Femur (tissue), 1 donor: ENCODE data around the gene MRPS35.
"Not testable (repeated sequence)": the region's sequence is repeated elsewhere in the genome, so short reads cannot be mapped to it uniquely, and the experiment has no call there.

ENCODE experiments used
- DNase-seq: peaks from one replicate; pipeline ENCODE4 v3.0.0-alpha.2; 2017

The MRPS35 gene

GRCh38 chr12:27709212-27709931 is 1.3 kb upstream of the MRPS35 start:
- DNase-seq = no peak

DNA sequence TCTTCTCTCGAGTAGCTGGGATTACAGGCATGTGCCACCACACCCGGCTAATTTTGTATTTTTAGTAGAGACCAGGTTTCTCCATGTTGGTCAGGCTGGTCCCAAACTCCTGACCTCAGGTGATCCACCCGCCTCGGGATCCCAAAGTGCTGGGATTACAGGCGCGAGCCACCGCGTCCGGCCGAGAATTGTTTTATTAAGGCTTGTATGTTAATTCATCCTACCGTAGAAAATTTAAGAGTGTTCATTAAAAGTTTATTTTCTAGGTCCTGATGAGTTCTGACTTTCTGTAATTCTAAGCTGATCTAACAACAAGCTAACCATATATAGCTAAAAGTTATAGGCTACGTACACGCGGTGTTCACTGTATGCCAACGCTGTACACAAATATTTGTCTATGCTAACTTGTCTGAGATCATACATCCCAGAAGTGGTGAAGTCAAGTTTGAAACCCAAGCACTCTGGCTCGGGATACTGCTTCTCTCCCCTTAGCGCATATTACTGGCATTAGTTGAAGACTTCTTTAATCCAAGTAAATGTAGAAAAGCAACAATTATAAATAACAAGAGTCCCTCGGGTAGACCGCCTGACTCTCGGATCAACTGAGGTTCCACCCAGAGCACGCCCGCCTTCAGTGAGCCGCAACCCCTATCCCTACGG is 570 bp upstream of the MRPS35 start:
- DNase-seq = no peak

GRCh38 chr12:27711317-27711682 is 668 bp downstream of the MRPS35 start:
- DNase-seq = no peak

DNA sequence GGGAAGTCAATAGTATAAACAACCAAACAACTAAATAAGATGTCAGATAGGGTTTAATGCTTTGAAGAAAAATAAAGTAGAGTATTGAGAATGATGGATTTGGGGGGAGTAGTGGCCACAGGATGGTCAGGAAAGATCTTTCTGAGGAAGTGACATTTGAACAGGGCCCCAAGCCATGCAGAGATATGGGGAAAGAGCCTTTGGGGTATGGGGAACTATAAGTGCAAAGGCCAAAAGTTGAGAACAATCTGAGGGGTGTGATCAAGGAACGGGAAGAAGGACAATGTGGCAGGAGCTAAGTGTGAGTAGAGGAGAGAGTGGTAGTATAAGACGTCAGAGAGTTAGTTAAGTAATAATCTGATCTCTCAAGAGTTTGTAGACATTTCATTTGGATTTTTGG is 1.3 kb downstream of the MRPS35 start:
- DNase-seq = no peak

GRCh38 chr12:27723212-27723611 is 12.6 kb downstream of the MRPS35 start:
- DNase-seq = no peak

GRCh38 chr12:27730097-27730588 is 19.5 kb downstream of the MRPS35 start:
- DNase-seq = no peak

- DNase-seq = no peak
These were observed 21.6 kb downstream of the MRPS35 start for GRCh38 chr12:27732281-27732680.

DNA sequence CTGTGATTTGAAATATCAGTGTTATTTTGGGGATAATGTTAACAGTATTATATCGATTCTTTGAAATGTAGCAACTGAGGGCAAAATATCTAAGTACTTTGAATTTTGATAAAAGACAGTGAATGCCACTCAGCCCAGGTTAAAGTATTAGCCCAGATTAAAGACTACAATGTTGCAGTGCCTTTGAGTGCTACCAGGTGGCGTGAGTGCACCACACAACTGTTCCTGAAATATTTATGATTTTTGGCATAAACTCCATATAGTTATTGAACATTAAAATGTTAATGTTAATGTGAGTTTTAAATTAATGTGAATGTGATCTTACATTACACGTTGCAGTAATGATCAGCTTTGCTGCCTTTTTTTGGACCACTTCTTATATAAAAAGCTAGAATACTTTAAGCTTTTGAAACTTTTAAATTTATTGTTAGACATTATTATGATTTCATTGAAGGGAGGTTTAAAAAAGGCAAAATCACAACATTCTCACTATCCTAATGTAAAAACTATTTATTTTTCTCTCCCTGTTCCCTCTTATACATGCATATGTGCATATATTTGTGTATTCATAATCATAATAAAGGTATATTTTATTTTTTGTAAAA is 22.5 kb downstream of the MRPS35 start:
- no peak for DNase-seq

DNA sequence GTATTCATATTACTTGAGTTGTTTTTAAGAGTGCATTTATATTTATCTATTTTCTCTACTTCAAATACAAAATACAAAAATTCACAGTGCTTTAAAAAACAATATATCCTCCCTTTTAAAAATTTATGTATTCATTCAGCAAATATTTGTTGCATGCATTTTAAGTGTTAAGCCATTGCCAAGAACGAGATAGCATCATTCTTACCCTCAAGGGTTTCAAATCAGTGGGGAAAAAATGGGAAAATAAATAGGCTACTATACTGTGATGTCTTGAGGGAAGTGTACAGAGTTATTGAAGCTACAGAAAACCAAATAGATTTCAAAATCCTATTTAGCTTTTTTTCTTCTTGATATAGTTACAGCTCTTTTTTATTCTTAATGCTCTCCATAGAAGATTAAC is 23.2 kb downstream of the MRPS35 start:
- no peak for DNase-seq

DNA sequence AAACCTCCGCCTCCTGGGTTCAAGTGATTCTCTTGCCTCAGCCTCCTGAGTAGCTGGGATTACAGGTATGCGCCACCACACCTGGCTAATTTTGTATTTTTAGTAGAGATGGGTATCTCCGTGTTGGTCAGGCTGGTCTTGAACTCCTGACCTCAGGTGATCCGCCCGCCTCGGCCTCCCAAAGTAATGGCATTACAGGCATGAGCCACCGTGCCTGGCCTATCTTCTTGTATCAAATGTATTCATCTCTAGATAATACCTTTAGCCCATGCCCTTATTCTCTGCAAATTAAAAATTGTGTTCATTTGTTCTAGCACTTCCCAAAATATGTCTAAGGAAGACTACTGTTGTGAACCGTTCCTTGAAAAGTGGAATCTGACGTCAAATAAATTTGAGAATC is 23.7 kb downstream of the MRPS35 start:
- DNase-seq = not testable (repeated sequence)

- no peak for DNase-seq
These were observed 33.0 kb downstream of the MRPS35 start for GRCh38 chr12:27743601-27744000.

- DNase-seq = not testable (repeated sequence)
These were observed 35.1 kb downstream of the MRPS35 start for GRCh38 chr12:27745734-27746133.

DNA sequence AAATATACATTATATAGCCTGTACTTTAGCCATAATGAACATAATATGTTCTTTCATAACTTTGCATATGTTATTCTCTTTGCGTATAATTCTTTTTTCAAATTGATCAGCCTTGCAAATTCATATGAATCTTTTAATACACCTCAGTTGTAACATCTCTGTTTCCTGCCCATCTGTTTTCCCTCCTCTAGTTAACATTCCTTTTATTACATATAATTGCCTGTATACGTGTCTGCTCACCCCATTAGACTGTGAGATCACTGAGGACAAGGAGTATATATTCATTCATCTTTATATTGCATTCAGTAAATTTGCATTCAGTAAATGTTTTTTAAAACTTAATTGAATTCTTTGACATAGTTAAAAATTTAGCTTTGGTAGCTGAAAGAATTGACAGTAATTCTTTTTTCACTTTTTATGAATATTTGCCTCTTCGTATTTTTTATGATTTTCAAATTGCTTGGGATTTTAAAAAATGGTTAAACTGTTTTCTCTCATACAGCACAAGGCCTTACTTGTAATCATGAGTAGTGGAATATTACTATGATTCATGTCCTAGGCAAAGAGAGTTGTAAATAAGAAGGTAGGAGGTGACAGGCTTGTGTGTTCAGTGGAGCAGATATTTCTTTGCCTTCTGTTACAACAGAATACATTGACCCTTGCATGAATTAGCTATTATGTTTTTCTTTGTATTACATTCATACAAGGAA is 36.6 kb downstream of the MRPS35 start:
- no peak for DNase-seq

- DNase-seq = no peak
These were observed 40.9 kb downstream of the MRPS35 start for GRCh38 chr12:27751386-27752047.

DNA sequence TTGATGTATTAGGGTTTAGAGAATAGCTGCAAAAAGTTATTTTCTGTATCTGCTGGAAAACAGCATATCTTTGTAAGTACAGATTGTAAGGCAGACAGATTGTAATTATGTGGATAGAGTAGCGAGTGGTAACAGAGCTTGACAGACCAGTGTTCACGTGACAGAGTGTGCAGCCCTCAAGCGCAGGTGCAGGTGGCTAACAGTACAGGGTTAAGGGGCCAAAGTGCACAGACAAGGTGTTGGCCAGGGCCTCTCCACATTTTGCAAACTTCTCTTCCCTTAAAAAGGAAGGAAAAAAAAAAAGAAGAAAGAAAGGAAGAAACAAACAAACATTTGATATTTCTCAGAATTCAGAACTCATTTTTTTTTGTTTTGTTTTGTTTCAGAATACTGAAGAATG is 44.2 kb downstream of the MRPS35 start:
- no peak for DNase-seq

- no peak for DNase-seq
These were observed 46.1 kb downstream of the MRPS35 start for GRCh38 chr12:27756670-27757195.

- DNase-seq = no peak
These were observed 52.1 kb downstream of the MRPS35 start for GRCh38 chr12:27762757-27763156.

- no peak for DNase-seq
These were observed 56.0 kb downstream of the MRPS35 start for GRCh38 chr12:27766587-27766986.

- DNase-seq = no peak
These were observed 58.6 kb downstream of the MRPS35 start for GRCh38 chr12:27769142-27769673.

- DNase-seq = no peak
These were observed 61.1 kb downstream of the MRPS35 start for GRCh38 chr12:27771481-27772327.

- no peak for DNase-seq
These were observed 61.9 kb downstream of the MRPS35 start for GRCh38 chr12:27772328-27773049.
